CD4-positive, alpha-beta T cell treated with Interleukin-2 at 100 ng/mL for 4 hours (primary cell): ENCODE data around the gene CDSN.
"Not testable (repeated sequence)": the region's sequence is repeated elsewhere in the genome, so short reads cannot be mapped to it uniquely, and the experiment has no call there.

ENCODE experiments used
- DNase-seq: peaks from one replicate; pipeline ENCODE4 v3.0.0-alpha.2; 2020; ENCODE audit warnings: low spot score

CDSN gene

DNA sequence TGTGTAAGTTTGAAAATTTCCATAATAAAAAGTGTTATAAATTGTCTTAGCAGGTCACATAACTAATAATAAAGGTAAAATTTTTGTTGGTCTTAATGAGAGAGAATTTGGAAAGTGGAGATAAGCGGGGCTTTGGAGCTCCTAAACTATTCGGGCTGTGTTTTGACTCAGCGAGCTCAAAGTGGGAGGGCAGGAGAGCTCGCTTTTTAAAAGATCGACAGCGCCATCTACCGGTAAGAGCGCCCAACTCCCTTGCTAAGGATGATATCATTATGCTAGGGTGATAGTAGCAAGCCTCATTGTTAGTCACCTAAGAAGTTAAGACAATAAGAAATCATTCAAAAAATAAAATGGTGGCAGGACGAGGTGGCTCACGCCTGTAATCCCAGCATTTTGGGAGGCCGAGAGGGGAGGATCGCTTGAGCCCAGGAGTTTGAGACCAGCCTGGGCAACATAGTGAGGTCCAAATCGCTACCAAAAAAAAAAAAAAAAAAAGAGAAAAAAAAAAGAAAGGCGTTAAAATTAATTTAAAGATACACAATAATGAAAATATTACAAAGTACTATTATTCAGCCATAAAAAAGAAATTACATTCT, 32.7 kb downstream of the CDSN start:
- DNase-seq: peak; percentile 87

DNA sequence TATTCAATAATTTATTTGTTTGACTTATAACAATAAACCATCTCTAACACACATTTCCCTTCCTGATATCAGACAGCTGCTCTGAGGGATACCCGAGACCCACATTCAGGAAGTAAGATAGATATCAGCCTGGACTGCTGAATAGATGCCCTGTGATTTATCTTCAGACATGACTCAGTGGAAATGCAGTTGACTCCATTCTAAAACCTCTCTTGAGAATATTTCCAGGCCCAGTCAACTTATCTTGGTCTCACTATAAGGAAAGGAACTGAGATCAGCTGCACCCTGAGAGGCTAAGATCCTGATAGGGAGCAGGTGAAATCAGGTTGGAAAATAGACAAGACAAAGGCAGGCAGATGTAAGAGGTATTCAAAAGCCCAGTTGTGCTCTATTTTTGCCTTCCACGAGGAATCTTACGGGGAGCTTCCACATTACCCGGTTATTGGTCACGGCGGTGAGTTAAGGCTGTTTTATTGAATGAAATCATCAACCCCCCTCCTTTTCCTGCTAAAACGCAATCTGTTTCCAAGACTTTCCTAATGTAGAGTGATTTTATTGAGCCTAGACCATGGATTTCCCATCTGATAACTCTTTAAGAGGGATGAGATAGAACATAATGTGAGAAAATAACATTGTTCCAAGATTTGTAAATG, 33.3 kb downstream of the CDSN start:
- no peak for DNase-seq

DNA sequence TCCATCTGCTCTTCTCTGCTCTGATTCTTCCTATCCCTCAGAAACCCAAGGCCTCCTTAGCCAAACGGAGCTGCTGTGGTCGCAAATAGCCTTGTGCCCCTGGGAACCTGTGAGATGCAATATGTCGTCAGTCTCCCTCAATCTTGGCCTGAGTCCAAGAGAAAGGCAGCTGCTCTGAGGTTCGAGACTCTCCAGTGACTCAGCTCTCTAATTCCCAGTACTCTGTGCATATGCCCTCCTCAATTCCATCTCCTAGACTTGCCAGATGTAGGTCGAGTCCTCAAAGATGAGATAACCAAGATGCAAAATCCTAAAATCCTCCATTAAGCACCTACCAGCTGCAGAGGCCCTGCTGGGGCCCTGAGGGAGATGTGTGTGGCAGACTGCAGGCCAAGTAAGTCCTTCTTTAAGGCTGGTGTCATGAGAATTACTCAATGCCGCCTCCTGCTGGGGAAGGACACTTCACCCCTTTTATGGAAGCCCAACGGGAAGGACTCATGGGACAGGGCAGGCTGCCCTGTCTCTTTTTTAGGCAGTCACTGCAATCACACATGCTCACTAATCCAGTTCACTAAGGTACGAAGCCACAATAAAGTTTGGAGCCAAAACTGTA, 36.4 kb downstream of the CDSN start:
- peak; percentile 39 for DNase-seq

DNA sequence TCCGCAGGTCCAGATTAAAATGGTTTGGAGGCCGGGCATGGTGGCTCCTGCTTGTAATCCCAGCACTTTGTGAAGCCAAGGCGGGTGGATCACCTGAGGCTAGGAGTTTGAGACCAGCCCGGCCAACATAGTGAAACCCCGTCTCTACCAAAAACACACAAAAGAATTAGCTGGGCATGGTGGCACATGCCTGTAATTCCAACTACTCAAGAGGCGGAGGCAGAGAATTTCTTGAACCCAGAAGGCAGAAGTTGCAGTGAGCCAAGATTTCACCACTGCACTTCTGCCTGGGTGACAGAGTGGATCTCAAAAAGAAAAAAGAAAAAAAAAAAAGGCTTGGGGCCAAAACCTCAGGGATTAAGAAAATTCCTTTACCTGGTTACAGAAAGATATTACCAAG, 38.4 kb downstream of the CDSN start:
- no peak for DNase-seq

DNA sequence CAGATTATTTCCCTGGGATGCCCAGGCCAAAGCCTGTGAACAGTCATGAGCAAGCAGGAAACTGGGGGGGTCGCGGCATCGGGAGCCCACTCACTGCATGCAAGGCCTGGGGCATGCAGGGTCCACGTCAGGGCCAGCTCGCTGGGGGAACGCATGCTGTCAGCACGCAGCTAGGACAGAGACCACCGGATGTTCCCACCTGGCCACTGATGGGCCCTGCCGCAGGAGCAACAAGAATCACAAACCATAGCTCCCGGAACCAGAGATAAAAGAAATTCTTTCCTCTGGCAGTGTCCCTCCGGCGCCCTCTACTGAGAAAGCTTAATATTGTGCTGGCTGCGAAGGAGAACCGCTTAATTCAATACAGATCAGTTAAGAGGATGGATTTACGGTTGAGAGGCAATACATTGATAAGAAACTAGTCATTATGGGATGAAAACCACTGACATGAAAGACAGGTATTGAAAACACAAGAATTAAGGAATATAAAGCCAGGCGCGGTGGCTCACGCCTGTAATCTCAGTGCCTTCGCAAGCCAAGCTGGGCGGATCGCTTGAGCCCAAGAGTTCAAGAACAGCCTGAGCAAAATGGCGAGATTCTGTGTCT, 40.5 kb downstream of the CDSN start:
- DNase-seq: peak; percentile 77

DNA sequence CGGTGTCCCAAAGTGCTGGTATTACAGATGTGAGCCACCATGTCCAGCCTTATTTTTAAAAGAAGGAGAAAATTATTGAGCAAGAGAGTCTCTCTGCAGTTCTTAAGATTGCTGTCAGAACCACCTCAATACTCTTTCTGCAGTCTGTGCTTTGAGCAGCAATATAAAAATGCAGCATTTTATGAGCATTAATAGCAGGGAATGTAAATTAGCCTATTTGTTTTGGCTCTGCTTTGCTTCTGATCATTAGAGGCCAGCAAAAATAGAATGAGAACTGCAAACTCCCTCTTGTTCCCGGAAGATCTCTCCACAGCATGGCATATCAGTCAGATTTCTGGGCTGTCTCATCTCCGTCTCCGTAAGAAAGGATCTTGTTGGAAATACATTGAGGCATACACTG, 43.6 kb downstream of the CDSN start:
- no peak for DNase-seq

DNA sequence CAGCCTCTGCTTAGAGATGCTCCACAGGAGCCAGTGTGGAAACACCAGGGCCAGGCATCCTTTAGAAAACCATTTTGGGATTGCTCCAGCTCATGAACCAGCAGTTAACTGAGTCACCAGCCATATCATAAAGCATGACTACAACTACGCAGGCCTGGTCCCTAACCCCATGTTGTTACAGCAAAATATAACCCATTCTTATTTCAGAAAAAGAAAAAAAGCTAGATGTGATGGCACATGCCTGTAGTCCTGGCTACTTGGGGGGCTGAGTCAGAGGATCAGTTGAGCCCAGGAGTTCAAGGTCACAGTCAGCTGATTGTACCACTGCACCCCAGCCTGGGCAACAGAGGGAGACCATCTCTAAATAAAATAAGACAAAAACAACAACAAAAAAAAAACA, 44.7 kb downstream of the CDSN start:
- no peak for DNase-seq

DNA sequence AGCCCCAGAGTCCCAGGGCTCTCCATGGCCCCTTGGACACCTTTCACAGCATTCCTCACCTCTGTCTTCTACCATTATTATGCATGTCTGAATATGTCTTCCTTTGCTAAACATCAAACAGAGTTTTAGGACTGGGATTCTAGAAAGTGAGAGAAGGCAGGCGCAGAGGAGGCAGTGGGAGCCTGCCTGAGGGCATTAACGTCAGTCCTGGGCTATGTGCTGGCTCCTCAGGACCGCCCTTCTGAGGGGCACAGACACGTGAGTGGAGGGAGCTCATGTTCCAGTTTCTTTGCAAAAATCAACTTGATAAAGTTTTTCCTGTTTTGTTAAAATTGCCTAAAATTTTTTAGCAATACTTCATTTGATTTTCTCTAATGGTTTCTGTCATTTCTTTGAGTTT, 45.8 kb downstream of the CDSN start:
- no peak for DNase-seq

DNA sequence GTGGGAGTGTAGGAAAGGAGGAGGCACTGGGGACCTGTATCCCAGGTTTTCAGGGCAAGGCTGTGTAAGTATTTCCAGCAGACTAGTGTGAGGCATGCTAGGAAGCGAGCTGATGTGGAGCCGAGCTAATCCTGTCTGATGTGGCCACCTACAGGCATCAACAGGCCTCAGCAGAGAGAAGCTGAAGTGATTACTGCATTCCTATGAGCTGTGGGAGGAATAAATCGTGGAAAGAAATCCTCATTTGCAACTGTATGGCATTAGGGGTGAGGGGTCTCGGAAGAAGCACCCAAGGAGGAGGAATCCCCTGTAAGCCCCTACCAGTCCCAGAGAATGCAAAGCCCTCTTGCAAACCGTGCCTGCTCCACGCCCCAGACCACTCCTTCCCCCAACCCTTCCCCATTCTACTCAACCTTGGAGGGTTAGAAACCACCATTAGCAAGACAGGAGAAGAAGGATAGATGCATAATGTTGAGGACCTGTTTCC, 49.5 kb downstream of the CDSN start:
- DNase-seq: no peak

DNA sequence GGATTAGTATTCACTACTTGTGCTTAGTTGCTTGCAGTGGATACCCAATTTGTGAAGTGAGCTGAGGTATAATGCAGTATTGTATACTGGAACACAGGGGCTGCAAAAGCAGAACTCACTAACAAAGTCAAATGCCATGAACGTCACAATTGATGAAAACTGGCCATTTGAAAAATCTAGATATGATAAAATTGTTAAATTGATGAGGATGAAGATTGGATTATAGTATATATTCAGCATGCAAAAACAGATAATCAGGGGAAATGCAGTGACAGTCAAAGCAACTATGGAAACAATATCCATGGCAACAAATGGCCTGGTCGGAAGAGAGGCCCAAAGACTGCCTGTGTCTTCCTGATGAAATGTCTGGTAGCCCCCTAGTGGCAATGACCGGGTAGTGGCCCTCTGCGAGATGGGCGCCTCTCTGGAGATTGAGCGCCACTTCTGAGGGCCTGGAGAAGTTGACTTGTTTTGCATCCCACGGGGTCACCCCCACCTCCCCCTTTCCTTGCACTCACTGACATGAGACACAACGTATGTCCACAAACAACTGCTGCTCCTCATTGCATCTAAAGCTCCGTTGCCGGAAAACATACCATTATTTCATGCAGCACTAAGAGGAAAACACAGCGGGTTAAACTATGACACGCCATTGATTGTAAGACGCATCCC, 51.4 kb downstream of the CDSN start:
- DNase-seq: peak; percentile 69

DNA sequence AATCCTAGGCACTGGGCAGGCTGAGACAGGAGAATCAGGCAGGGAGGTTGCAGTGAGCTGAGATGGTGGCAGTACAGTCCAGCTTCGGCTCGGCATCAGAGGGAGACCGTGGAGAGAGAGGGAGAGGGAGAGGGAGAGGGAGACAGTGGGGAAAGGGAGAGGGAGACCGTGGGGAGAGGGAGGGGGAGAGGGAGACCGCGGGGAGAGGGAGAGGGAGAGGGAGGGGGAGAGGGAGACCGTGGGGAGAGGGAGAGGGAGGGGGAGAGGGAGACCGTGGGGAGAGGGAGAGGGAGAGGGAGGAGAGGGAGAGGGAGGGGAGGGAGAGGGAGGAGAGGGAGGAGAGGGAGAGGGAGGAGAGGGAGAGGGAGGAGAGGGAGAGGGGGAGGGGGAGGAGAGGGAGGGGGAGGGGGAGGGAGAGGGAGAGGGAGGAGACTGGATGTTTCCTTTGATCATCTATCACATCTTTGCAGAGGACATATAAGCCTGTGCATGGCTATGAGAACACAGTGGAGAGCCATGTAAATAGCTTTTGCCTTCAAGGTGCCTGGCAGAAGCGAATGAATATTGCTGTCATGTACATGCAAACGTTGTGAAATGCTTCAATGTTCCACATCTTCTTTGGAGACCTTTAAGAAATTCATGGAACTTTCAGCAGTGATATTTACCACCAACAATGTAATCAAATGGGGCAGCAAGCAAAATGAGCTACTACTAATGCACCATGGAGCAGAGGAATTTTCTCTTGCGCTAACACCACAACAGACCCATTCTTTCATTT, 52.2 kb downstream of the CDSN start:
- DNase-seq: not testable (repeated sequence)

DNA sequence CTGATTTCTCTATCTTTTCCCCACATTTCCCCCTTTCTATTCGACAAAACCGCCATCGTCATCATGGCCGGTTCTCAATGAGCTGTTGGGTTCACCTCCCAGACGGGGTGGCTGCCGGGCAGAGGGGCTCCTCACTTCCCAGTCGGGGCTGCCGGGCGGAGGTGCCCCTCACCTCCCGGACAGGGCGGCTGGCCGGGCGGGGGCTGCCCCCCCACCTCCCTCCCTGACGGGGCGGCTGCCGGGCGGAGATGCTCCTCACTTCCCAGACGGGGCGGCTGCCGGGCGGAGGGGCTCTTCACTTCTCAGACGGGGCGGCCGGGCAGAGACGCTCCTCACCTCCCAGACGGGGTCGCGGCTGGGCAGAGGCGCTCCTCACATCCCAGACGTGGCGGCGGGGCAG, 53.2 kb downstream of the CDSN start:
- DNase-seq: not testable (repeated sequence)

DNA sequence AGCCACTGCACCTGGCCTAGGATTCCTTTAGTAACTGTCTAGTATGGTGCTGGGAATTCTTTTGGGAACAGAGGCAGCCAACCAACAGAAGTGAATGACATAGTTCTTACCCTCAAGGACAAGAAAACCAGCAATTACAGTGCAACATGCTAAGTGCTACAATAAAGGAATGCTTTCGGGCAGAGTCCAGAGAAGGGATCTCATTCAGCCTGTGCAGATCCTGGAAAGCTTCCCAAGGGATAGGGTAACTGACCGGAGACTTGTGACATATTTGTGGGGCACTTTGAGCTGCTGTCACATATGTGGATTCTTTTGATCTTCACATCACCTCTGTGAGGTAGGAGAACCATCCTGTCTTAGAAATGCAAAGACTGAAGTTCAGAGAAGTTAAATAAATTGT, 54.7 kb downstream of the CDSN start:
- no peak for DNase-seq
